Astrocyte of the cerebellum (primary cell): Measurements from ENCODE around the gene DCLRE1A.
"Not testable (repeated sequence)": the region's sequence is repeated elsewhere in the genome, so short reads cannot be mapped to it uniquely, and the experiment has no call there.

Experiments used
- DNase-seq: peaks from one replicate; pipeline ENCODE4 v3.0.0-alpha.2; 2011; ENCODE audit warnings: low read depth
- H3K4me3 ChIP-seq: 2 replicates; pipeline ENCODE4 v1.5.1; 2011; ENCODE audit warnings: mild to moderate bottlenecking, low read depth, low read length, moderate library complexity
- CTCF ChIP-seq: IDR thresholded peaks from 2 replicates; pipeline ENCODE4 v1.5.1; 2012; ENCODE audit warnings: low read length, low read depth, moderate library complexity, mild to moderate bottlenecking; ENCODE audit errors: missing control alignments
- in situ Hi-C: cut with HindIII; loops from 2 replicates; pipeline ENCODE4 v1.10.0; 2017; ENCODE audit warnings: low sequenced_read_pairs

The DCLRE1A gene

GRCh38 chr10:113849946-113850345 is 3.9 kb downstream of the DCLRE1A start:
- no peak for TF ChIP-seq CTCF
- in situ Hi-C loops: no loop called here
- no peak for DNase-seq

GRCh38 chr10:113849140-113849803 is 4.6 kb downstream of the DCLRE1A start:
- in situ Hi-C loops: no loop called here
- DNase-seq: no peak
- H3K4me3 ChIP-seq: no peak overlapping the region
- TF ChIP-seq CTCF: no peak

More at GRCh38 chr10:113849946-113850345, 3.9 kb downstream of the DCLRE1A start:
- H3K4me3 ChIP-seq: no peak overlapping the region

- in situ Hi-C loops: no loop called here
- TF ChIP-seq CTCF: no peak
- no peak for DNase-seq
- H3K4me3 ChIP-seq: no peak overlapping the region
Observed at GRCh38 chr10:113846036-113846435, 7.8 kb downstream of the DCLRE1A start.

- DNase-seq: no peak
- TF ChIP-seq CTCF: no peak
- in situ Hi-C loops: no loop called here
- no peak overlapping the region for H3K4me3 ChIP-seq
Observed at GRCh38 chr10:113843972-113844485, 9.9 kb downstream of the DCLRE1A start.

- no peak for DNase-seq
- in situ Hi-C loops: no loop called here
- no peak for TF ChIP-seq CTCF
- H3K4me3 ChIP-seq: no peak overlapping the region
Observed at GRCh38 chr10:113842171-113842570, 11.7 kb downstream of the DCLRE1A start.

GRCh38 chr10:113828567-113828966 is 25.3 kb downstream of the DCLRE1A start:
- in situ Hi-C loops, H3K4me3 ChIP-seq, DNase-seq: not testable (repeated sequence)

- TF ChIP-seq CTCF: no peak
- no peak overlapping the region for H3K4me3 ChIP-seq
Observed at GRCh38 chr10:113825791-113826190, 28.1 kb downstream of the DCLRE1A start.

More at GRCh38 chr10:113825791-113826190, 28.1 kb downstream of the DCLRE1A start:
- in situ Hi-C loops: no loop called here
- DNase-seq: no peak
